WTC11 (cell line): ENCODE results near the gene GJD4. TPM values are rescaled to one million over a fixed set of nuclear protein-coding genes. Genes with fewer than 3 reads are reported as not detected.
A peak's percentile ranks its signal among the peaks of the same experiment; 100 is the strongest.

ENCODE experiments used
- ATF1 ChIP-seq: sonication (generic); formaldehyde crosslinking; IDR thresholded peaks from 2 replicates; pipeline ENCODE4 v1.8.1; 2023; ENCODE audit warnings: mild to moderate bottlenecking, moderate library complexity, missing genetic modification reagents
- E2F4 ChIP-seq: sonication (generic); formaldehyde crosslinking; IDR thresholded peaks from 2 replicates; pipeline ENCODE4 v1.8.1; 2022; ENCODE audit warnings: low read depth, mild to moderate bottlenecking, moderate library complexity, missing genetic modification reagents, borderline replicate concordance
- ELF4 ChIP-seq: sonication (generic); formaldehyde crosslinking; IDR thresholded peaks from 2 replicates; pipeline ENCODE4 v1.8.1; 2022; ENCODE audit warnings: low read depth, mild to moderate bottlenecking, moderate library complexity, missing genetic modification reagents
- GRHL2 ChIP-seq: fragments of 250-450 bp; sonication (Bioruptor Pico); IDR thresholded peaks from 2 replicates; pipeline ENCODE4 v1.8.0; 2022; ENCODE audit warnings: mild to moderate bottlenecking, moderate library complexity; ENCODE audit not compliant: insufficient replicate concordance, severe bottlenecking
- JAZF1 ChIP-seq: fragments of 250-450 bp; sonication (Bioruptor Pico); IDR thresholded peaks from 2 replicates; pipeline ENCODE4 v1.9.0; 2021; ENCODE audit warnings: moderate library complexity, mild to moderate bottlenecking, inconsistent platforms
- JUN ChIP-seq: sonication (generic); formaldehyde crosslinking; IDR thresholded peaks from 2 replicates; pipeline ENCODE4 v1.8.0; 2023; ENCODE audit warnings: mild to moderate bottlenecking, missing genetic modification reagents
- MLX ChIP-seq: sonication (generic); formaldehyde crosslinking; IDR thresholded peaks from 2 replicates; pipeline ENCODE4 v1.8.1; 2023; ENCODE audit warnings: mild to moderate bottlenecking, missing genetic modification reagents, moderate library complexity
- NFATC4 ChIP-seq: fragments of 250-450 bp; sonication (Bioruptor Pico); IDR thresholded peaks from 2 replicates; pipeline ENCODE4 v1.9.0; 2021; ENCODE audit warnings: mild to moderate bottlenecking
- NFE2L1 ChIP-seq: sonication (generic); formaldehyde crosslinking; IDR thresholded peaks from 2 replicates; pipeline ENCODE4 v1.8.1; 2023; ENCODE audit warnings: missing genetic modification reagents
- PRDM15 ChIP-seq: sonication (generic); formaldehyde crosslinking; IDR thresholded peaks from 2 replicates; pipeline ENCODE4 v1.8.0; 2022; ENCODE audit warnings: missing genetic modification reagents
- PREB ChIP-seq: sonication (generic); formaldehyde crosslinking; IDR thresholded peaks from 2 replicates; pipeline ENCODE4 v1.8.1; 2022; ENCODE audit warnings: mild to moderate bottlenecking, missing genetic modification reagents, moderate library complexity, borderline replicate concordance
- STAT6 ChIP-seq: sonication (generic); formaldehyde crosslinking; conservative IDR thresholded peaks from 2 replicates; pipeline ENCODE4 v1.8.1; 2023; ENCODE audit warnings: mild to moderate bottlenecking, low read depth, missing genetic modification reagents, moderate library complexity
- TEAD1 ChIP-seq: sonication (generic); formaldehyde crosslinking; IDR thresholded peaks from 2 replicates; pipeline ENCODE4 v1.8.0; 2022; ENCODE audit warnings: mild to moderate bottlenecking, missing genetic modification reagents
- USF2 ChIP-seq: sonication (generic); formaldehyde crosslinking; IDR thresholded peaks from 2 replicates; pipeline ENCODE4 v1.8.1; 2023; ENCODE audit warnings: mild to moderate bottlenecking, missing genetic modification reagents, moderate library complexity
- ZNF121 ChIP-seq: sonication (generic); formaldehyde crosslinking; IDR thresholded peaks from 2 replicates; pipeline ENCODE4 v1.8.0; 2023; ENCODE audit warnings: missing genetic modification reagents
- ZNF232 ChIP-seq: sonication (generic); formaldehyde crosslinking; IDR thresholded peaks from 2 replicates; pipeline ENCODE4 v1.8.0; 2022; ENCODE audit warnings: mild to moderate bottlenecking, missing genetic modification reagents
- total RNA-seq: library from RNA; stranded (reverse); gene quantifications from 3 replicates; pipeline ENCODE4 v1.2.3, GENCODE V29; 2021
- TF ChIP-seq, protein P1 (sequence below): sonication (generic); formaldehyde crosslinking; IDR thresholded peaks from 2 replicates; pipeline ENCODE4 v1.8.0; 2022; ENCODE audit warnings: mild to moderate bottlenecking, missing genetic modification reagents
- TF ChIP-seq, protein P2 (sequence below): sonication (generic); formaldehyde crosslinking; IDR thresholded peaks from 2 replicates; pipeline ENCODE4 v1.8.0; 2023; ENCODE audit warnings: mild to moderate bottlenecking, missing genetic modification reagents
- TF ChIP-seq, protein P3 (sequence below): fragments of 250-450 bp; sonication (Bioruptor Pico); IDR thresholded peaks from 2 replicates; pipeline ENCODE4 v1.9.0; 2021; ENCODE audit warnings: moderate library complexity, mild to moderate bottlenecking, inconsistent platforms, borderline replicate concordance

GJD4 gene
- total RNA-seq, 1 experiment from 2014 or later: not detected

DNA sequence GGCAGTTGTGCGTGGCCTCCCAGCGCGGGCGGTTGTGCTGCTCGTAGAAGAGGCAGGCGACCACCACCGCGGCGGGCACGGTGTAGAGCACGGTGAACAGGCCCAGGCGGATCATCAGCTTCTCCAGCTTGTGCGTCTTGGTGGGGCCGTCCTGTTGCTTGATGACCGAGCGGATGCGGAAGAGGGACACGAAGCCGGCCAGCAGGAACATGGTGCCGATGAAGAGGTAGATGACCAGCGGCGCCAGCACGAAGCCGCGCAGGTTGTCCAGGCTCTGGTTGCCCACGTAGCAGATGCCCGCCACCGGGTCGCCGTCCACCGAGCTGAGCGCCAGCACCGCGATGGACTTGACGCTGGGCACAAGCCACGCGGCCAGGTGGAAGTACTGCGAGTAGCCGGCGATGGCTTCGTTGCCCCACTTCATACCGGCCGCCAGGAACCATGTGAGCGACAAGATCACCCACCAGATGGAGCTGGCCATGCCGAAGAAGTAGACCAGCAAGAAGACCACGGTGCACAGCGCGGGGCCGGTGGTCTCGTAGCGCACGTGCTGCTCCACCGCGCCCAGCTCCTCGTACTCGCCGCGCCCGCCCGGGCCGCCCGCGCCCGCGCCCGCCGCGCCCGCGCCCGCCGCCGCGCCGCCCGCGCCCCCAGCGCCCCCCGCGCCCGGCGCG is 34.7 kb downstream of the GJD4 start (continued):
- TF ChIP-seq PRDM15 (CRISPR knock-in tag) (peak; percentile 49), ATF1 (CRISPR knock-in tag) (peak; percentile 68; the same call in 1 of the 2 replicates), MLX (no peak), PREB (CRISPR knock-in tag) (peak; percentile 93; the same call in 1 of the 2 replicates), NFATC4 (CRISPR knock-in tag) (no peak), TEAD1 (CRISPR knock-in tag) (peak; percentile 67; the same call in 1 of the 2 replicates), NFE2L1 (CRISPR knock-in tag) (peak; percentile 92), ELF4 (CRISPR knock-in tag) (peak; percentile 79), GRHL2 (CRISPR knock-in tag) (no peak), USF2 (CRISPR knock-in tag) (peak; percentile 35), JUN (peak; percentile 63; the same call in 1 of the 2 replicates), STAT6 (CRISPR knock-in tag) (0 out of 2 replicates have a peak, but pooled peaks have one; percentile 23), ZNF121 (no peak), JAZF1 (CRISPR knock-in tag) (no peak), E2F4 (peak; percentile 66), ZNF232 (CRISPR knock-in tag) (peak; percentile 93)
- TF ChIP-seq, protein P1, sequence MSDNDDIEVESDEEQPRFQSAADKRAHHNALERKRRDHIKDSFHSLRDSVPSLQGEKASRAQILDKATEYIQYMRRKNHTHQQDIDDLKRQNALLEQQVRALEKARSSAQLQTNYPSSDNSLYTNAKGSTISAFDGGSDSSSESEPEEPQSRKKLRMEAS (CRISPR knock-in tag): peak; percentile 97
- TF ChIP-seq, protein P2, sequence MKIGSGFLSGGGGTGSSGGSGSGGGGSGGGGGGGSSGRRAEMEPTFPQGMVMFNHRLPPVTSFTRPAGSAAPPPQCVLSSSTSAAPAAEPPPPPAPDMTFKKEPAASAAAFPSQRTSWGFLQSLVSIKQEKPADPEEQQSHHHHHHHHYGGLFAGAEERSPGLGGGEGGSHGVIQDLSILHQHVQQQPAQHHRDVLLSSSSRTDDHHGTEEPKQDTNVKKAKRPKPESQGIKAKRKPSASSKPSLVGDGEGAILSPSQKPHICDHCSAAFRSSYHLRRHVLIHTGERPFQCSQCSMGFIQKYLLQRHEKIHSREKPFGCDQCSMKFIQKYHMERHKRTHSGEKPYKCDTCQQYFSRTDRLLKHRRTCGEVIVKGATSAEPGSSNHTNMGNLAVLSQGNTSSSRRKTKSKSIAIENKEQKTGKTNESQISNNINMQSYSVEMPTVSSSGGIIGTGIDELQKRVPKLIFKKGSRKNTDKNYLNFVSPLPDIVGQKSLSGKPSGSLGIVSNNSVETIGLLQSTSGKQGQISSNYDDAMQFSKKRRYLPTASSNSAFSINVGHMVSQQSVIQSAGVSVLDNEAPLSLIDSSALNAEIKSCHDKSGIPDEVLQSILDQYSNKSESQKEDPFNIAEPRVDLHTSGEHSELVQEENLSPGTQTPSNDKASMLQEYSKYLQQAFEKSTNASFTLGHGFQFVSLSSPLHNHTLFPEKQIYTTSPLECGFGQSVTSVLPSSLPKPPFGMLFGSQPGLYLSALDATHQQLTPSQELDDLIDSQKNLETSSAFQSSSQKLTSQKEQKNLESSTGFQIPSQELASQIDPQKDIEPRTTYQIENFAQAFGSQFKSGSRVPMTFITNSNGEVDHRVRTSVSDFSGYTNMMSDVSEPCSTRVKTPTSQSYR (CRISPR knock-in tag): no peak; the same call in 1 of the 2 replicates
- TF ChIP-seq, protein P3, sequence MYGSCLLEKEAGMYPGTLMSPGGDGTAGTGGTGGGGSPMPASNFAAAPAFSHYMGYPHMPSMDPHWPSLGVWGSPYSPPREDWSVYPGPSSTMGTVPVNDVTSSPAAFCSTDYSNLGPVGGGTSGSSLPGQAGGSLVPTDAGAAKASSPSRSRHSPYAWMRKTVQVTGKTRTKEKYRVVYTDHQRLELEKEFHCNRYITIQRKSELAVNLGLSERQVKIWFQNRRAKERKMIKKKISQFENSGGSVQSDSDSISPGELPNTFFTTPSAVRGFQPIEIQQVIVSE (CRISPR knock-in tag): no peak
